GM13977 (cell line): ENCODE data around the gene SELENOM.
"Not testable (repeated sequence)": the region's sequence is repeated elsewhere in the genome, so short reads cannot be mapped to it uniquely, and the experiment has no call there.

ENCODE experiments used
- DNase-seq: peaks from one replicate; pipeline ENCODE4 v3.0.0; 2012; ENCODE audit warnings: low spot score
- CTCF ChIP-seq: IDR thresholded peaks from 2 replicates; pipeline ENCODE4 v1.5.1; 2012; ENCODE audit warnings: mild to moderate bottlenecking, control low read depth; ENCODE audit not compliant: insufficient read depth; ENCODE audit errors: extremely low read depth, missing control alignments
- in situ Hi-C: fragments of 300-500 bp; cut with MboI; formaldehyde crosslinking; loops from one replicate; pipeline ENCODE4 v1.12.0; 2022; ENCODE audit warnings: low sequenced_read_pairs, low pct_unique_long_range_greater_than_20kb, mixed read lengths, inconsistent platforms; ENCODE audit not compliant: unreplicated experiment

The SELENOM gene

GRCh38 chr22:31068970-31069369 is 38.4 kb downstream of the SELENOM start:
- TF ChIP-seq CTCF: no peak

GRCh38 chr22:31064369-31064768 is 43.0 kb downstream of the SELENOM start:
- in situ Hi-C loops: no loop called here
- no peak for TF ChIP-seq CTCF
- no peak for DNase-seq

More at GRCh38 chr22:31068970-31069369, 38.4 kb downstream of the SELENOM start:
- in situ Hi-C loops: no loop called here
- no peak for DNase-seq

DNA sequence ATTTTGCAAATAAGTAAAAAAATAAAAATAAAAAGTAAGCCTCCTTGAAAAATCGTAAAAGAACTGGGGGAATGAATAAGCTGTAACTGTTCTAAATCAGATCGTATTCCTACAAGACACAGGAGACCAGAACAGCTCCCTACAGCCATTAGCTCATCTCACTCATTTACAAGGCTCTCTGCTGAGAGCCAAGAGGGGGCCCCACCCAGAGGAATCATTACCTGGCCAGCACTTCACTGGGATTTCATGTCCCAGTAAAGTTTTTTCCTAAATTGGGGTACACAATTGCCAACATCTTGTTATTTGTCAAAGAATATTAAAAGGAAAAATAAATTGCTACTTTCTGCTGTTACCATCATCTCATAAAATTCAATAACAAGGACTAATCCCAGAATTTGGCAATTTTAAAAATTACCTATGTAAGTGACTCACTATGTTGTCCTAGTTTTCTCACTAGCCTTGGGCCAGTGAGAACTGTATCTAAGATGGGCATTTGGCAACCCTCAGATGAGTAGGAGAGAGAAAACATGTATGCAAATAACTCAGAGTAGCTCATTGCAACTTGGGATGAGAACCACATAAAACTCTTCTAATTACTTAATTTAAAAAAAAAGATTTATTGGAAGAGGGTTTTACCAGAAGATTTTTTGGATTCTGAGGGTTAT is 44.7 kb downstream of the SELENOM start:
- no peak for TF ChIP-seq CTCF
- in situ Hi-C loops: no loop called here

DNA sequence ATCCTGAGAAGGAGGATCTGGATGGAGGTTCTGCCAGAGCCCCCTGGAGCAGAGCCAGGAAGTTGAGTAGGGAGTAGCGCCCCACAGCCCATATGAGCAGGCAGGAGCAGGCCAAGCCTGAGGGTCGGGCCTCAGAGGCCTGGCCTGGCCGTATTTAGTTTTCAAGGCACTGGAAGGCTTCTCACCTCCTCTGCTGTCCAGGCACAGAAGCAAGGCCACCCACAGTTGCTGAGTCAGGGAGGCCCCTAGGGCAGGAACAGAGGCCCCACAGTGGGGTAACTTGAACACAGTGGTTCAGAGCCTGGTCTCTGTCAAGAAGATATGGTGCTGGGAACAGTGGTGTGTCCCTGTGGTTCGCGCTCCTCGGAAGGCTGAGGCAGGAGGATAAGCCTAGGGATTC is 47.7 kb downstream of the SELENOM start:
- in situ Hi-C loops, DNase-seq: not testable (repeated sequence)

More for the DNA sequence above, 44.7 kb downstream of the SELENOM start:
- no peak for DNase-seq

DNA sequence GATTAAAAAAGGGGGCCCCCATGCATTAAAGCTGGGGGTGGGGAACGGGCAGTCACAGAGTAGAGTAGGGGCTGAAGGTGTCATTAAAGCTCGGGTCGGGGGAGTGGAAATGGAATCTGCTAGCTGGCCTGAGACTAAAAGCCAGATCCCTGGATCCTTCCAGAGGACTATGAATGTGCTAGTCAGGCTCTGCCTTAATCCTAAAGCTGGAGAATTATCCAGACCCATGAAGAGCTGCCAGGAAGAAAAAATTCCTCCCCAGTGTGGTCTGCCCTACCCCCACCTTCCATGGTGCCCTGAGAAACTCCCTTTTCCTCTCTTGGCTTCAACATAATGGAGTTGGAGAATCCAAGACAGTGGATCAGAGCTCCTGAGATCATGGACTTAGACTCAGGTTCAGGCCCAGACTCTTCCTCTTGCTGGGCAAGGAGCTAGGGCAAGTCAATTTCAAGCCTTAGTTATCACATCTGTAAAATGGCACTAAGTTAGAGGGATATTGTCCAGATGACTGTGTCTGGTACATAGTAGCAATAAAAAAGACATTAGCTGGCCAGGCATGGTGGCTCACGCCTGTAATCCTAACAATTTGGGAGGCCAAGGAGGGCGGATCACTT is 50.3 kb downstream of the SELENOM start:
- in situ Hi-C loops: no loop called here
- no peak for TF ChIP-seq CTCF
- DNase-seq: no peak

DNA sequence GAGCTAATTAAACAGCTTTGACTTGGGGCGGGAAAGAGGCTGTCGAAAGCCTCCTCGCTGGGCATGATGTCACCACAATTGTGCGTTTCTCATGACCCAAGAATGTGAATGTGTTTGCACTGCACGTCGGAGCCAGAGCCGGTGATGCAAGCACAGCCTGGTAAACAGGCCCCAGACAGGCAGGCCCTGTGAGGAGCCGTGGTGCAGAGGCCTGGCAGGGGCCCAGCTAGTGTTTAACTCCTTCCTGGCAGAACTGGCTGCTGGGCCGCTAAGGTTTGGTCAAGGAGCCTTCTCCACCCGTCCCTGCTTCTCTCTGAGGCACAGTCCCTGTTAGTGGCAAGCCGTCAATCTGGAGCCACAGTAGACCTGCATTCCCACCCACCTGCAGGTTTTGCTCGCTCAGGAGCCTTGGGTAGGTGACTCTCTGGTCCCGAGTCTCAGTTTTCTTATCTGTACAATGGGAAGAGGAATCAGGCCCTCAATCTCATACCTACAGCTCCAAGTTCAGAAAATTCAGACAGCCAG is 51.7 kb downstream of the SELENOM start:
- no peak for DNase-seq

More for the DNA sequence above, 51.7 kb downstream of the SELENOM start:
- in situ Hi-C loops: no loop called here
- TF ChIP-seq CTCF: no peak
